GM08714 (cell line): ENCODE results near the gene VANGL2.
"Not testable (repeated sequence)": the region's sequence is repeated elsewhere in the genome, so short reads cannot be mapped to it uniquely, and the experiment has no call there.

ENCODE experiments used
- H3K4me3 ChIP-seq: fragments of 200-500 bp; sonication (Bioruptor generic); 2 replicates; pipeline ENCODE4 v1.5.1; 2014; ENCODE audit warnings: mild to moderate bottlenecking, low read length, inconsistent platforms
- ZNF274 ChIP-seq: IDR thresholded peaks from 2 replicates; pipeline ENCODE4 v1.6.1; 2012; ENCODE audit warnings: mild to moderate bottlenecking, low read depth, low read length

The VANGL2 gene

DNA sequence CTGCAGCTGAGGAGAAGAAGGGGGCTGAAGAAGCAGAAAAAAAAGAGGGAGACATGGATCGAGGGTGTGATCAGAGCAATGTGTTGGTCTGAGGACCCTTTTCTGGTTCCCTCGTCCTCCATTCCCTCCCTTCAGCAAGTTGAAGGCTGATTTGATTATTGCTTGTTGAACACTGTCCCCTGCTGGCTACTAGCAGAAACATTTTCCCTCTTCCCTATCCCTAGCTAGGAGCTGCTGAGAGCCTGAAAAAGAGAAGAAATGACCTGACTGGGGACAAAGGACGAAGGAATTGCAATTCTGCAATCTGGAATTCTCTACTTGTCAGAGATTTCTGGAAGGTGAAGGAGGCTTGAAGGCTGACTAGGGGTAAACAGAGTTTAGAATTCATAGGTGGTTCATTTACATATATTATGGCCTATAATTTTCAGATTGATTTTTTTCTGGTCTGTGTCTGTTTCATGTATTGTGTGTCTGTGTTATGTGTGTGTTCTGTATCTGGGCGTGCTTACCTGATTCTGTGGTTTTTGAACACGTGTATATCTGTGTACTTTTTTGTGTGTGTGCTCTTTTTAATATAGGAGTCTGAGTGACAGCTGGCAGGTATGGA is 23.7 kb upstream of the VANGL2 start:
- TF ChIP-seq ZNF274: no peak
- no peak overlapping the region for H3K4me3 ChIP-seq

DNA sequence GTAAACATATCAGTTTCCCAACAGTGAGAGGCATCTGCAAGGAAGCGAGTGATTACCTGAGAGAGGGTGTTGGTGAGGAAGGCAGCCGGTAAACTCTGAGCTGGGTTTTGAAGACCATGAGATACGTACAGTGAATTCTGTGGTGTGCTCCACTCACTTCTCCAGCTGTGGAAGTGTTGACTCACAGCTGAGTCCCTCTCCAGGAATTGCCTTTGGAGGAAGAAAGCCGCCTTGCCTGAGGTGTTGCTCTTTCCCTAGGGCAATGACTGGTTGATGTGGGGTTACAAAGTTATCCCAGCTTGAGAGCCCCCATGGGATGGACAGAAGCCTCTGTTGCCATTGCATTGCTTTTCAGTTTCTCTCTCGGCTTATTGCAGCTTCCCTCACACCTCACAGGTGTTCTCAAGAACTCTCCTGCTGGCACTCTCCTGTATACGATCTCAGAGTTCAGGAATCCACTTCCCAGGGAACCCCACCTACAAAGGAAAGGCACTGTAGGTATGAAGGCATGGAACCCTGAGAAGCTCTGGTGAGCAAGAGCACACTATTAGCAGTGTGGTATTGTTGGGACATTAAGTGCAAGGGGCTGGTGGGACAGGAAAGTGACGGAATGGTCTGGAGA is 22.7 kb upstream of the VANGL2 start:
- no peak for TF ChIP-seq ZNF274
- no peak overlapping the region for H3K4me3 ChIP-seq

DNA sequence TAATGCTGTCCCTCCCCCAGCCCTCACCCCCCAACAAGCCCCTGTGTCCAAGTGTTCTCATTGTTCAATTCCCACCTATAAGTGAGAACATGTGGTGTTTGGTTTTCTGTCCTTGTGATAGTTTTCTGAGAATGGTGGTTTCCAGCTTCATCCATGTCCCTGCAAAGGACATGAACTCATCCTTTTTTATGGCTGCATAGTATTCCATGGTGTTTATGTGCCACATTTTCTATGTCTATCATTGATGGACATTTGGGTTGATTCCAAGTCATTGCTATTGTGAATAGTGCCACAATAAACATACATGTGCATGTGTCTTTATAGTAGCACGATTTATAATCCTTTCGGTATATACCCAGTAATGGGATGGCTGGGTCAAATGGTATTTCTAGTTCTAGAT is 15.6 kb upstream of the VANGL2 start:
- not testable (repeated sequence) for H3K4me3 ChIP-seq

DNA sequence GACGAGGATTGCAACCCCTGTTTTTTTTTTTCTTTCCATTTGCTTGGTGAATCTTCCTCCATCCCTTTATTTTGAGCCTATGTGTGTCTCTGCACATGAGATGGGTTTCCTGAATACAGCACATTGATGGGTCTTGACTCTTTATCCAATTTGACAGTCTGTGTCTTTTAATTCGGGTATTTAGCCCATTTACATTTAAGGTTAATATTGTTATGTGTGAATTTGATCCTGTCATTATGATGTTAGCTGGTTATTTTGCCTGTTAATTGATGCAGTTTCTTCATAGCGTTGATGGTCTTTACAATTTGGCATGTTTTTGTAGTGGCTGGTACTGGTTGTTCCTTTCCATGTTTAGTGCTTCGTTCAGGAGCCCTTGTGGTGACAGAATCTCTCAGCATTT is 12.0 kb upstream of the VANGL2 start:
- H3K4me3 ChIP-seq: not testable (repeated sequence)

DNA sequence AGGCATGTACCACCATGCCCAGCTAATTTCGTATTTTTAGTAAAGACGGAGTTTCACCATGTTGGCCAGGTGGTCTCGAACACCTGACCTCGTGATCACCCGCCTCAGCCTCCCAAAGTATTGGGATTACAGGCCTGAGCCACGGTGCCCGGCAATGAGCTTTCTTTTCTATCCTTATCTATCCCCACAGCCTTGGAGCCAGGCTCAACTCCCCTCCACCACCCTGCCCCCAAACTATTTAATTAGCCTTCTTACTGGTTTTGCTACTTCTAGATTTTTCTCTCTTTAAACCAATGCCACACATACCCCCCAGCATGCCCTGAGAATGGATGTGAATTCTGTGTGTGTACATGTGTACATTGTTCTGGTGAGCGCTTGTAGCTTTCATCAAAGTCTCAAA is 5.7 kb upstream of the VANGL2 start:
- no peak for TF ChIP-seq ZNF274
- H3K4me3 ChIP-seq: no peak overlapping the region

DNA sequence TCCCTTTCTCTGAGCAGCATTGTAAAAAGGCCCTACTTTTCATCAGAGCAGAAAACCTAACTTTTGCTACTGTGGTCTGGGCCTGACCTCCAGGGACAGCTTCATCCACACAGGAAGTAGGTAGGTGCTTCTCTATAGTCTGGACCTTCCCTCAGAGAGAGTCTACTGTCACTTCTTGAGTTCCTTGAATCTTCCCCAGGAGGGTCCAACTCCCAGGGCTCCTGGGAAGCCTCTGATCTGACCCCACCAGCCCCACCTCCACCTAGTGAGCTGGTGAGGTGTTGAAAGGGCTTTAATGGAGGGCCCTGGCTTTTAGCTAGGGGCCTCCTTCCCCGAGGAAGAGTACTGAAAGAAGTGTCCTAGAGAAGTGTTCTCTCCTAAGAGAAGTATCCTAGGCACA is 2.7 kb upstream of the VANGL2 start:
- no peak for TF ChIP-seq ZNF274
- no peak overlapping the region for H3K4me3 ChIP-seq

DNA sequence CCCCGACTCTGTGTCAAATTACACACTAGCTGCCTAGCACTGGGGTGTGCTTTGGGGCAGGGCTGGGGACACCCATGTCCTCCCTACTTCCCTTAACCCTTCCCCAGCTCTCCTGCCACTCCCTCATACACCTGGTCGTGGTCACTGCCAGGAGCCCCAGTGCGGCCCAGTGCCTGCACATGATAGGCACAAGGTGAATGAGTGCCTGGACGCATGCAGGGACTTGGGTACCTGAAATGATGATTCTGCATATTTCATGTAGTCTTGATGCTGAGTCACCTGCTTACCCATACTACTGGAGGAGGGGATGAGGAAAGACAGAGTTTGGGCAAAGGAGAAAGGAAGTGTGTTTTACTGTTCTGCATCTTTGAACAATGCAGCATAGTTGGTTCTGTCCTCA is 1.5 kb upstream of the VANGL2 start:
- no peak overlapping the region for H3K4me3 ChIP-seq

DNA sequence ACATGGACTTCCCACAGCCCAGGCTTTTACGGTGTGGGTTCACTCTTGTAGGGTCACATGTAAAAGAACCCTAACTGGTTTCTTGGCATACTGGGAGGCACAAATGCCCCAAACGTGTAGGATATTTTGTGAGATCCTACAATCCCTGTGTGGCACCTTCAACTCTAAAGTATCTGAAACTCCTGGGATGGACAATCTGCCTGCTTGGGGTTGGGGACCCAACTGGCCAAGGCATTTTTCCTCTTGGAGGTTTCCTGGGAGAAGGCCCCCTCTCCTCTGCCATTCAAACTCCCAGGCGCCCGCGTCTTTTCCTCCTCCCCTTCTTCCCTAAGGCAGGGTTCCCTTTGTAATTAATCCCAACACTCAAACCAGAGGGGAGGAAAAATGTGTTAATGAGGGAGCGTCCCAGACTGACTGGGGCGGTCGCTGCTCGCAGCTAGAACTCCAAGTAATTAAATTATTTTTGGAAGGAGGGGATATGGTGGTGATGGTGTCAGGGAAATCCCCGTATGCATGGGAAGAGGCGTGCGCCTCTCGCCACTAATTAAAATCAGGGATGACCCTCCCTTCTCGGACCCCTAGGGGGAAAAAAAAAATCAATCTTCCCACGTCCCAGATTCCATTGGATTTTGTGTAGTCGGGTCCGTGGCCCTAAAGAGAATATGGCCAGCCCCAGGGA is 681 bp upstream of the VANGL2 start:
- H3K4me3 ChIP-seq: peak overlapping the region; percentile 43; the same call in 1 of the 2 replicates

More for the DNA sequence above, 1.5 kb upstream of the VANGL2 start:
- no peak for TF ChIP-seq ZNF274

DNA sequence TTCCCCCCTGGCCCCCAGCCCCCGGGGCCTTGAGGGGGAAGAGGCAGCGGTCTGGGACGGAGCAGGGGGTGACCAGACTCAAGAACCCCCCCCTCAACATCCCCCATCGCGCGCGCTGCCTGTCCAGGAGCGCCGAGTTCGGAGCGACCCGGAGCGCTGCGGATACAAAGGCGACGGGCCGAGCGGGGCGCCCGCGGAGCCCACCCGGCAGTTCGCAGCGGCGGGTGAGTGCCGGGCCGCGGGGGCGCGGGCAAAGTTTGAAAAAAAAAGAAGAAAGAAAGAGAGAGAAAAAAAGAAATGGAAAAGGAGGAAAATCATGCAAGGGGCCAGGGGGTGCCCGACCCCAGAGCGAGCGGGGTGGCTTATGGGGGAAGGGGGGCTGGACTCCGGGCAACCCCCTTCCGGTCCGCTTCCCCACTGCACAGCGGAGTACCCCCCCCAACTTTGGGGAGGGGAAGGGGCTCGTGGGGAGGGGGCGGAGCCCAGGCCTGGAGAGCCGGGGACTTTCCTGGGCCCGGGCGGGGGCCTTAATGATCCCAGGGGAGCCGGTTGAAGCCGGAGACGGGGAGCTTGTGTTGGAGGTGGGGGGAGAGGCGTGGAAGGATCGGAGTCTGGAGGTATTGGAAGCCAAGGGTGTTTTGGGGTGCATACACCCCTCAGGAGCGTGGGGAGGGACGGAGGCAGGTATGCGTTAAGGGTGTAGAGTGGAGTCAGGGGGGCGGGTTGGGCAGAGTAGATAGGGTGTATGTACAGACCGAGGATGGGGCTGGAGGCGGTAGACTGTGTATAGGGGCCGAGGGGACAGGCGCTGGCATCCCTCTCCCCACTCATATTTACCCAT is 502 bp downstream of the VANGL2 start:
- H3K4me3 ChIP-seq: peak overlapping the region; percentile 65
- TF ChIP-seq ZNF274: no peak

More for the DNA sequence above, 681 bp upstream of the VANGL2 start:
- TF ChIP-seq ZNF274: no peak

DNA sequence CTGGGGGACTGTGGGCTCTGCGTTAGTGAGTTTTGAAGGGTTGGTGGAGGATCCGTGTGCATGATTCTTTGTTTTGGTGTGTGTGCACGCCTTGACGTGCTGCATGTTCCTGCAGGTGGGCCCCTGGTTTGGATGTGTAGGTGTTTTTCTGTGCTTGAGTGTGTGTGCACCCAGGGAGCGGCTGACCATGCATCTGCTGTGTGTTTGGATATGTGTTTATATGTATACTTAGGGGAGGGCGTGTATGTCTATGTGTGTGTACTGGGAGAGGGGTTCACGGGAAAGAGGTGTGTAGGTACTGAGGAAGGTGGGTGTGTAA is 1.1 kb downstream of the VANGL2 start:
- no peak for TF ChIP-seq ZNF274
- peak overlapping the region; percentile 65; the same call in 1 of the 2 replicates for H3K4me3 ChIP-seq

DNA sequence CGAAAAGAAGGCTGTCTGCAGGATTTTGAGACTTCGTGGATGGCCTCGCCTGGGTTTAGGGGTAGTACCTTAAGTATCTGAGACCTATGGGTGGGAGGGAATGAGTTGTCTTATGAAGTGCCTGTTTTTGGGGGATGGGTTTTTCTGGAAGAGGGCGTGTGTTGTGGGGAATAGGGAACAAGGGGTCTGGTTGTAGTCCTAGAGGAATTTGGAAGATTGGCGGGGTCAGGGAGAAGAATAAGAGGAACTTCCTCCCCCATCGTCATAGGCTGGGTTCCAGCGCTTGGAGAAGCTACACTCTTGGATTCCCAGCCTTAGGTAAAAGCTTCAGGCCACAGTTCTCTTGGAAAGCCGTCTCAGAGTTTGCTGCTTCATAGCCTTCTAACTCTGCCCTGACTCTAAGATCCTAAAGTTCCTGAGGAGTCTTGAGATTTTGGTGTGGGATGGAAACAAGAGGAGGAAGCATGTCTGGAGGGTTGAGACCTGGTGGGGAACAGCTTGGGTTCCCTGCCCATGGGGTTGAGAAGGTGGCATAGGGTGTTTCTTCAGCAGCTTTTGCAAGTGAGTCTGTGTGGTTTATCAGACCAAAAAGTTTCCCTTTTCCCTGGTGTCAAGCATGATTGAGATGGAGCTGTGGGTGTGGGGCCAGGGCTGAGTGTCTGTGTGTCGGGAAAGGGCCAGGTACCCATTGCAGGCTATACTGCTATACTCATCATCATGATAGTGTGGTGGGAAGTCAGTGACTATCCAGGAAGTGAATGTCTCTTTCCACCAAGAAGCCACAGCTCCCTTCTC is 1.8 kb downstream of the VANGL2 start:
- no peak for TF ChIP-seq ZNF274
- no peak overlapping the region for H3K4me3 ChIP-seq

DNA sequence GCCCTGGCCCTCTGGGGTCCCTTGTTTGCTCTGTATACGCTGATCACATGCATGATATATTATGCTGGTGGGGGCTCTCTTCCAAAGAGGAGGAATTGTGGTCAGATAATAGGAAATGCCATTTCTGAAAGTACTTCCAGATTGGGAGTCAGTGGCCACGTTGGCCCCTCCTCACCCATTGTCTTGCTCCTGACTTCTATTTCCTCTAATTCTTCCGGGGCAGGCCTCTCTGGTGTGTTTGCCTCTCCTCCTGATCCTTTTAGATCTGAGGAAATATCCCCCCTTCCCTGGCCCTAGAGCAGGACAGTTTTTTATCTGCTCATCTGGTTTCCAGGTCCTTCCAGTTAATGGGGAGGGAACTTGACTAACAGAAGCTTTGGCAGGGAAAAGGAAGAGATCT is 2.9 kb downstream of the VANGL2 start:
- no peak overlapping the region for H3K4me3 ChIP-seq
- TF ChIP-seq ZNF274: no peak

DNA sequence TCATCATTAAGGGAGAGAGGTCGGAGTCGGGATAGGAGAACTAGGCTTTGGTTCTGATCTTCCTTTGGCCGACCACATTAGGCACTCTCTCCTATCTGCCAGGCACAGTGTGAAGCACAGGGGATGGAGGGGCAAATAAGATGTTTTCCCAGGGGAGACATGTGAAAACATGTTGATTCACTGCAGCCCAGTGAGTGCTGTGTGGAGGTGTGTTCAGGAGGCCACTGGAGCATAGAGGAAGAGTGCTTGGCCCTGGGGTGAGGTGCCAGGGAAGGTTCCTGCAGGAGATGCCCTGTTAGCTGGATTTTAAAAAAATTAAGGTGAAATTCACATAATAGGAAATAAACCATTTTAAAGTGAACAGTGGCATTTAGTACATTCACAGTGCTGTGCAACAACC is 3.7 kb downstream of the VANGL2 start:
- no peak overlapping the region for H3K4me3 ChIP-seq
- TF ChIP-seq ZNF274: no peak

DNA sequence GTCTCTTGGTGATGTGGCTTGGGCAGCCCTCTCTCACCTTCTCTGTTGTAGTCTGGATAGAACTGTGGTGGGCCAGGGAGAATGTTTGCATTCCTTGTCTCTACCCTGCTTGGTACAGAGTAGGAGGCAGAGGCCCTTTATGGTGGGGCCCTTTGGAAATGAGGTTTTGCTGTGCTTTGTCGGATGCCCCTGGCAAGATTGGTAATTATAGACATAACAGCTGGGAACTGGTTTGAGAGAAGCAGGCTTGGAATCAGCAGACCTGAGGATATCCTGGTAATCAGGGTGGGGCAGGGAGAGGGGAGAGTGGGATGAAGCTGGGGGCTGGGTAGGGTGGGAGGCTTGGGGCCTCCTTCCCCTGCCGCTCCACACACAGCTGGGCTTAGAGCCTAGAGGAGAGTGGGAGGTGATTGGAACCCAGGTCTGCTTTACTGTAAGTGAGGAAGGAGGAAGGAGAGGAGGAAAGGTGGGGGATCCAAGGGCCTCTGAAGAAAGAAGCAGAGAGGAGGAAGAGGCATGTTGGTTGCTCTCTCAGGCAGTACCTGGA is 5.0 kb downstream of the VANGL2 start:
- H3K4me3 ChIP-seq: no peak overlapping the region
- TF ChIP-seq ZNF274: no peak
